GM18858 (cell line): Measurements from ENCODE around the gene OGFOD3.

ENCODE experiments used
- ATAC-seq: cut with Tn5 transposase; IDR thresholded peaks from one replicate; pipeline ENCODE4 v1.9.1; 2021; ENCODE audit not compliant: unreplicated experiment

Gene OGFOD3

GRCh38 chr17:82447876-82448275 lies 29.5 kb upstream of the OGFOD3 start:
- no peak for ATAC-seq

DNA sequence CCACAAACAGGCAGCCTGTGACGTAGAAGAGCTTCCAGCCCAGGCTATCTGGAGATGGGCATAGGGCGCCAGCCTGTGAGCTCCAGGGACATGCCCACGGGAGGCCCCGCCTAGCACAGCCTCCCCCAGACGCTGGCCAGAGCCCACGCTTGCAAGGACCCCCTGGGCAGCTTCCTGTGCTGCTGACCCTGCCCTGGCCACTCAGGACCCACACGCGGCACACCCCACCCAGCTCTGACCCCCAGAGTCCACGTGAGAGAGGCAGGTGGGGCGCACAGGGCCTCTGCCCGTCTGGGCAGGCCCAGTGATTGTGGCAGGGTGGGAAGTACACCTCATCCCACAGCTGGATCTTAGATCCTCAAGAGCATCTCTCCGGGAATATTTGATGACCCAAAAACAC lies 28.3 kb upstream of the OGFOD3 start:
- ATAC-seq, result no peak

DNA sequence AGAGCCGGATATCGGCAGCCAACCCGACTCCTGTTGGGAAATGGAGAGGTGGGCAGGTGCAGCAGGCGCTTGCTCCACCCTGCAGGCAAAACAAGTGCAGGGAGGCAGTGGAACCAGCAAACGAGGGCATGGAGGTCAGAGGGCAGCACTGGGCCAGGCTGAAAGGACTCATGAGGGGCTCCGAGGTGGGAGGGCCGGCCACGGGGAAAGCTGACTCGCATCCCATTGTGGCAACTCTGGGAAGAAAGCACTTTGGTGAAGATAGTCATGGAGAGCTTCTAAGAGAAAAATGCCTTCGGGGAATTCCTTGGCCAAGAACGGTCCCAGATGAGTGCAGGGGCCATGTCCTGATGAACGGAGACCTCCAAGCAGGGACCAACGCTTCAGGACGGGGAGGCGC lies 27.7 kb upstream of the OGFOD3 start:
- no peak for ATAC-seq

GRCh38 chr17:82445542-82445941 lies 27.2 kb upstream of the OGFOD3 start:
- no peak for ATAC-seq

DNA sequence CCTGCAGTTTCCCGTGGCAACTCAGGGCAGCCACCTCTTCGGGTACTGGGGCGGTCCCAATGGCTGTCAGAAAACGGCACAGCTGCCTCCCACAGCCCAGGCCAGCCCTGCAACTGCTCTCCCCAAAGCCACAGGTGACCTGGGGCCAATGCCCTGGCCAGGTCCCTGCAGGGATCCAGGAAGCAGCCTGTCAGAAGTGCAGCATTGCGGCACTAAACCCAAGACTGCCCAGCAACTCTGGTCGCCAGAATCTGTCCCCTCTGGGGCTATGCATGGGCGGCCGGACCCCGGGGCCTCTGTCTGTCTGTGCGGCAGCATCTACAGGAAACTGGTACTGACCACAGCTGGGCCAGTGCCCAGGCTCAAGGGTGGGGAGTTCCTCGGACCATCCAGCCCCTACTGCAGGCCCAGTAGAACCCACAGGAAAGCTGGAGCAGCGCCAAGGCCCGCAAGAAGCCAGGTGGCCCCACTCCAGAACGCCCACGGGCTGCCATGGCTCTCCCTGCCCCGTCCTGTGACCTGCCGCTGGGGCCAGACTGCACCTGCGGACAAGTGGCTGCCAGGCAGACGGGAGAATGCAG lies 26.6 kb upstream of the OGFOD3 start:
- ATAC-seq, result no peak

- ATAC-seq, result no peak
Observed at GRCh38 chr17:82444284-82444893, 26.0 kb upstream of the OGFOD3 start.

- ATAC-seq, result no peak
Observed at GRCh38 chr17:82443465-82444283, 25.3 kb upstream of the OGFOD3 start.

DNA sequence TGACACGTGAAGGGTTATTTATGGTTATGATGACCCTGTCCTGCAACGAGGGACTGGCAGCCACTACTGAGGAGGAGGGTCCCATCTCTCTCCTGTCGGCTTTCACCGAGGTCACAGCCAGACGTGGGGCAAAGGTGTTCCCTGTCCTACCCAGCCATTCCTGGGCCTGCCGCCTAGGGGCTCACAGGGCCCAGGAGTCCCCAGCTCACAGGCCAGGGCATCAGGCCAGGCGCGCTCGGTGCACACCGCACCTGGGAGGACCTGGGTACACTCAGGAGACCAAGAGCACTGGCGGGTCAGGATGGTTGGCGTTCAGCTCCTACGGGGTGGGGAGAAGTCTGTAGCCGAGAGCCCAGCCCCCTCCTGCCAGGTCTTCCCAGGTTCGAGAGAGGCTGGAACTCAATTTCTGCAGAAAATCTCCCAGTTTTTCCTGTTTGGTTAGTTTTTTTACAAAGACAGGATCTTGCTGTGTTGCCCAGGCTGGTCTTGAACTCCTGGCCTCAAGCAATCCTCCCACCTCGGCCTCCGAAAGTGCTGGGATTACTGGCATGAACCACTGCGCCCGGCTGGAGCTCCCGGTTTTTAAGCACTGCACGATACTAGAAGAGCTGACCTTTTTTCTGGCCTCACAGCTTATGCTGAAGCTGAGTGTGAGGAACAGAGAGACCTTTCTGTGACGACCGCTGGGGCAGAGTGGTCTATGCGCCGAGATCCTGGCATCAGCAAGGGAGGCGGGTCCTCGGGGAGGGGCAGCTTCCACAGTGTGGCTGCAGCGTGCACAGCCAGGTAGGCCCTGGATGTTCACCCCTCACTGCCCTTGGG lies 24.5 kb upstream of the OGFOD3 start:
- no peak for ATAC-seq

GRCh38 chr17:82441691-82442487 lies 23.5 kb upstream of the OGFOD3 start:
- ATAC-seq, result no peak

DNA sequence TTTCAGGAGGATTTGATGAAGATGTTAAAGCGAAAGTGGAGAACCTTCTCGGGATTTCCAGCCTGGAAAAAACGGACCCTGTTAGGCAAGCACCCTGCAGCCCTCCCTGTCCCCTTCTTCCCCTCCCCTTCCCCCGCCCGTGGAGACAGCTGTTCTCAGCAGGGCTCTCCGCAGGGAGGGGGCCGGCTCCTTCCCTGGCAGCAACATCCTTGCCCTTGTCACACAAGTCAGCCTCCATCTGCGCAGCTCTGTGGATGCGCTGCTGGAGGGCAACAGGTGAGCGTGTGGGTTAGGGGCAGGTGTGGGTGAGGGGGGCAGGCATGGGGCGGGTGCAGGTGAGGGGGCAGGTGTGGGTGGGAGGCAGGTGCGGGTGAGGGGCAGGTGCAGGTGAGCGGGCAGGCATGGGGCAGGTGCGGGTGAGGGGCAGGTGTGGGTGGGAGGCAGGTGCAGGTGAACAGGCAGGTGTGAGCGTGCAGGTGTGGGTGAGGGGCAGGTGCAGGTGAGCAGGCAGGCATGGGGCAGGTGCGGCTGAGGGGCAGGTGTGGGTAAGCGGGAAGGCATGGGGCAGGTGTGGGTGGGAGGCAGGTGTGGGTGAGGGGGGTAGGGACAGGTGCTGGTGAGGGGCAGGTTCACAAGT lies 22.7 kb upstream of the OGFOD3 start:
- ATAC-seq, result no peak

GRCh38 chr17:82440469-82440981 lies 22.1 kb upstream of the OGFOD3 start:
- no peak for ATAC-seq

- no peak for ATAC-seq
Observed at GRCh38 chr17:82439829-82440365, 21.5 kb upstream of the OGFOD3 start.

- ATAC-seq, result no peak
Observed at GRCh38 chr17:82439194-82439828, 20.9 kb upstream of the OGFOD3 start.

- no peak for ATAC-seq
Observed at GRCh38 chr17:82438401-82439193, 20.2 kb upstream of the OGFOD3 start.

DNA sequence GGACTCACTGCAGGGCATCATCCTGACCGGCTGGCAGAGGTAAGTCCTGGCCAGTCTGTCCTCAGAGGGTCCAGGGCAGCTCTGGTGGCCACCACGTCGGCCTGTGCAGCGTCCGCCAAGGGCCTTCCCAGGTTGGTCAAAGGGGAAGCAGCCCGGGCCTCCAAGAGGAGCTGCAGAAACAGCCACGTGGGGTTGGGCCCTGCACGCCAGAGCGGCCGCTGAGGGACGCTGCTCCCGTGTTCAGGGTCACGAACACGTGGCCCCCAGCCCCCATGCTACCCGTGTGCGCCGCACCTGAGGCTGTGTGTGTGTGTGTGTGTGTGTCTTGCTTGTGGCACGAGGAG lies 18.9 kb upstream of the OGFOD3 start:
- ATAC-seq, result no peak

DNA sequence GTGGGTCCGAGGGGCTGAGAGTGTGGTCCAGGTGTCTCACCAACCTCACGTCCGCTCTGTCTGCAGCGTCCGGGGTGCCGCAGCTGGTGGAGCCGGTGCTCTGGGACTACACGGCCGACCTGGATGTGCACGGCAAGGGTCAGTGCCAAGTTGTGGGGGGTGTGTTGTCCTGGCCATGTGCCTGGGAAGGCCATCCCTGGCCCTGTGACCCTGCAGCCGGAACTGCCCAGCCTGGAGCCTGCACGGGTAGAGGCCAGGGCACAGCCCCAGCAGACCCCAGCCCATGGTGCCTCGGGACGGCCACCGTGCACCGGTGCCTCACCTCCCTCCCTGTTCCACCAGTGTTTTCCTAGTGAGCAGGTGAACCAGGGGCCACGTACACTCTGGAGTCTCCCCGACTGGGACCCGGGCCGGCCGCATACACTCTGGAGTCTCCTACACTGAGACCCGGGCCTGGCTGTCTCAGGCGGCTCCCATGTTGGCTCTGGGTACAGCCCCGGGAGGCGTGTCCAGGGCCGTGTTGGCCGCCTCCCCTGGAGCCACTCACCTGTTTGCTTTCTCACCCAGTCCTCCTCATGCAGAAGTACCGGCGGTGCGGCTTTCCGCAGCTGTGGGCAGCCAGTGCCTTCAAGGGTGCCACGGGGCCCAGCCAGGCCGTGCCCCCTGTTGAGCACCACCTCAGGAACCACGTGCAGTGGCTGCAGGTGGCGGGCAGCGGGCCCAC lies 18.4 kb upstream of the OGFOD3 start:
- ATAC-seq, result no peak

DNA sequence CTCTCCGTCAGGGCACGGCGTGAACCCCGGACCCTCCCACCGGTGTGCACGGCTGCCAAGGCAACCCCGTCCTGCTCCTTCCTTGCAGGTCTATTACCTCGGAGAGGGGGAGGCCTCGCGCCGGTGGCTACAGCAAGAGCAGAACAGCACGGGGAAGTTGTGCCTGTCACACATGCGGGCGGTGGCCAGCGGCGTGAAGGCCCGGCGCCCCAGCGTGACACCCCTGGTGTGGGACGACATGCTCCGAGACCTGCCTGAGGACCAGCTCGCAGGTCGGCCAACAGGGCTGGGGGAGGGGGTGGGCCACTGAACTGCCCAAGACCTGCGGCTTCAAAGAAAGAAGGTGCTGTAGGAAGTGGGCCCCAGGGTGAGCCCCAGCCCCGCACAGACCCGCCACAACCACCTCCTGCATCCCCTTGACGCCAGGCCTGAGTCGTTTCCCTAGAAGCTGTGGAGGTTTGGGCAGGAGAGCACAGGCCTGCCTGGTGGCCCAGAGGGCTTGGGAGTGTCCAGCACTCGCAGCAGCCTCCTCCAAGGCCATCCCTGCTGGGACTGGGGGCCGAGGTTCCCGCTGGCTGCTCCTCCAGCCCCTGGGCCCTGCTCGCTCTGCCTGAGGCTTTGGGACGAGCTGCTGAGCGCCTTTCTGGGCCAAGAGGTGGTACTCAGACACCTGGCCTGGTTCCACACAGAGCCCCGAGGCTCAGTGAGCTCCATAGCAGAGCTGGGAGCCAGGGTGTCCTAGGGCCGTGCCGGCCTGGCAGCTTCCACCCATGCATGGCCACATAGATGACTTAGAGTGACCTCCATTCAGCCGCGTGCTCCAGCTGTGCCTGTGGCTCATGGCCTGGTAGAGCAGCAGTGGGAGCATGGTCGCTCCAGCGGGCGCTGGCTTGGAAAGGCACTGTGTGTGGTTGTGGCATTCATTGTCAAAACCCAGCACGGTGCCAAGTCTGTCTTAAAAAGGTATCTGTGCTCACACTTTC lies 17.5 kb upstream of the OGFOD3 start:
- no peak for ATAC-seq
